AG09319 (cell line): ENCODE results near the gene ELN.

Experiments
- DNase-seq: peaks from one replicate; pipeline ENCODE4 v3.0.0-alpha.2; 2010; ENCODE audit warnings: low read depth; ENCODE audit errors: extremely low read depth
- TF ChIP-seq, protein P1 (sequence below): IDR thresholded peaks from 2 replicates; pipeline ENCODE4 v1.5.1; 2011; ENCODE audit warnings: low read depth, mild to moderate bottlenecking, inconsistent platforms, low read length, moderate library complexity

Gene ELN

DNA sequence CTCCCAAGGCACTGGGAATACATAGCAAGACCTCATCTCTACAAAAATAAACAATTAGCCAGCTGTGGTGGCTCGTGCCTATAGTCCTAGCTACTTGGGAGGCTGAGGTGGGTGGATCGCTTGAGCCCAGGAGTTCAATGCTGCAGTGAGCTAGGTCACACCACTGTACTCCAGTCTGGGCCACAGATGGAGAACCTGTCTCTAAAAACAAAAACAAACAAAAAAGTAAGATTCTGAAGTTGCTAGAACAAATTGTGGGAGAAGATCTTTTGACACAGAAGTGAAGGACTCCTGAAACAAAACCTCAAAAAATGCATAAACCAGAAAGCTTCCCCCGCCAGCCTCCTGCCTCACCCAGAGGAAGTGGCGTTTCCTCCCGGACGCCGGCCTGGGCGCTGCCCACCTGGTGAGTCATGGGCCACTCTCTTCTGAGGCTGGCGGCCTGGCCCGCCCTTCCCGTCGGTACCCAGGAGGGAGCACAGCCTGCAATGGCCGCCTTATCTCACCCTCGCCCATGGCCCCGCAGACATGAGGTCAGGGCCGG is 25.4 kb upstream of the ELN start:
- DNase-seq: no peak

DNA sequence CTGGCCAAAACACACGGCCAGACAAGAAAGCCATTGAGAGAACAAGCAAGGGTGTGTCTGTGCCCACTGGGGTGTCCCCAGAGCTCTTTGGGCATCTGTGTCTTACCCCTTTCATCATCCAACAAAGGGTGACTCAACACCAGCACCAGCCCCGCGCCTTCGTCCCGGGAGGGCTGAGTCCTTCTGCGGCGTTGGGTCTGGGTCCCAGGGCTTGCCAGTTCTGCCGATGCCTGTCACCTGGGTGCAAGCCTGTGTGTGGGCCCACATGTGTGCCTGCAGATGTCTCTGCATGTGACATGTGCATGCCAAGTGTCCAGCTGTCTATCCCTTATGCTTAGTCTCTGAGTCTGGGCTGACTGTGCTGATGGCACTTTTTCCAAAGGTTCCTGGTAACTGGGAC is 24.4 kb upstream of the ELN start:
- DNase-seq: no peak

More for the DNA sequence above, 25.4 kb upstream of the ELN start:
- TF ChIP-seq, protein P1, sequence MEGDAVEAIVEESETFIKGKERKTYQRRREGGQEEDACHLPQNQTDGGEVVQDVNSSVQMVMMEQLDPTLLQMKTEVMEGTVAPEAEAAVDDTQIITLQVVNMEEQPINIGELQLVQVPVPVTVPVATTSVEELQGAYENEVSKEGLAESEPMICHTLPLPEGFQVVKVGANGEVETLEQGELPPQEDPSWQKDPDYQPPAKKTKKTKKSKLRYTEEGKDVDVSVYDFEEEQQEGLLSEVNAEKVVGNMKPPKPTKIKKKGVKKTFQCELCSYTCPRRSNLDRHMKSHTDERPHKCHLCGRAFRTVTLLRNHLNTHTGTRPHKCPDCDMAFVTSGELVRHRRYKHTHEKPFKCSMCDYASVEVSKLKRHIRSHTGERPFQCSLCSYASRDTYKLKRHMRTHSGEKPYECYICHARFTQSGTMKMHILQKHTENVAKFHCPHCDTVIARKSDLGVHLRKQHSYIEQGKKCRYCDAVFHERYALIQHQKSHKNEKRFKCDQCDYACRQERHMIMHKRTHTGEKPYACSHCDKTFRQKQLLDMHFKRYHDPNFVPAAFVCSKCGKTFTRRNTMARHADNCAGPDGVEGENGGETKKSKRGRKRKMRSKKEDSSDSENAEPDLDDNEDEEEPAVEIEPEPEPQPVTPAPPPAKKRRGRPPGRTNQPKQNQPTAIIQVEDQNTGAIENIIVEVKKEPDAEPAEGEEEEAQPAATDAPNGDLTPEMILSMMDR: no peak

DNA sequence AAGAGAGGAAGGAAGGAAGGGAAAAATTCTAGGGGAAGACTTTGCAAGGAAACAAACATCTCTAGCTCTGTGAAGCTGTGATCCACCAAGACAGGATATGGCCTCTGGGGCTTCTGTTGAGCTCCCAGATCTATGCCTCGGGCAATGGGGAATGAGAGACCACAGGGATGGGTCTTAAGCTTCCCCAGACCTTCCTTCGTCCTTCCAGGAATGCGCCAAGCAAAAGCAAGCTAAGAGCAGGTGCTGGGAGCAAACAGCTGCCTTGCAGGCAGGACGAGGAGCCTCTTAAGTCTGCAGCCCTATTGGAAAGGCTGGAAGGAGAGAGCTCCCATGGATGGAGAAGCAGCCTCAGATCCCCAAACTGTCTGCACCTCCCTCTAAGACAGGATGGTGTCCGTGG is 21.9 kb upstream of the ELN start:
- DNase-seq: no peak
- TF ChIP-seq, protein P1: no peak

More for the DNA sequence above, 24.4 kb upstream of the ELN start:
- TF ChIP-seq, protein P1: no peak

DNA sequence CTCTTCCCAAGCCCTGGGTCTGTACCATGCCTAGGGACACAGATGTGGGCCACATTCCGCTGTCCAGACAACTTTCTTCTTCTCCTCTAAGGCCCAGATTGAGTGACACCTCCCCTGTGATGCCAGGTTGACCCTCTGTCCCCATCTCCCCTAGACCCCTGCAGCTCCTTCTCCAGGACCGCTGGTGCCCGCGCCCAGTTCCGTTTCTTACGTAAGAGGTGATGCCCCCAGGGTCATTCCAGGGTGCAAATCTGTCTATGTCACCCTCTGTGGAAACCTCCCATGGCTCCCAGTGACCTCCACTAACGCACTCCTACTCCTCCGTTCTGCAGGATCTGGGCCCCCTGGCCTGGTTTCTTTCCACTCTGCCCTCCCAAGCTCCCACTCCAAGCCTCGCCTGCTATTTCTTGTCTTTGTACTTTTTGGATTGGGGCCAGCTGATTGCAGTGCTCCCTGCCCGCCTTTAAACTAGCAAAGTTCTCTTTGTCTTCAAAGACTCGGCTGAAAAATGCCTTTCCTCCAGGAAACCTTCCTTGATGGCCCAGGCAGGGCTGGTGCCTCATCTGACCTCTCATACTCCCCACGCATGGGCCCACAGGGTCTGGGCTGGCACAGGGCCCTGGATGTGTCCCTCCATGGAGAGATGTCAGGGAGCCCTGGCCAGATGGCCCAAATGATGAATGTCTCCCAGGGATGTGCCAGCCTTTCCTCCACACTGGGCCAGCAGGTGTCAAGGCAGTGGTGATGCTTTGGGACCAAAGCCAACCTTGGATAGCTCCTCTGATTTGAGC is 21.3 kb upstream of the ELN start:
- DNase-seq: no peak
- TF ChIP-seq, protein P1: no peak

DNA sequence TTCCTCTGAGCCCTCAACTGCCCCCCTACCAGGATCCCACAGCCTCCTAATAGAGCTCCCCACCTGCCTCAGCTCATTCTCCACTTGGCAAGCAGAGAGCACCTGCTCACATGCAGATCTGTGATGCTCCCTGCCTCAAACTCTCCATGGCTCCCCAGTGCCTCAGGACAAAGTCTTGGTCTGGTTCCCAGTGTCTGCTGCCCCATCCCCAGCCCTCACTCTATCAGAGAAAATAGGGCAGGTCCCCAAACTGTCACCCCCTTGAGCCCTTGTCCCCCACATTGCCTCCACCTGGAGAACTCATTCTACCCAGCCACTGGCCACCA is 20.8 kb upstream of the ELN start:
- TF ChIP-seq, protein P1: no peak
- DNase-seq: no peak

DNA sequence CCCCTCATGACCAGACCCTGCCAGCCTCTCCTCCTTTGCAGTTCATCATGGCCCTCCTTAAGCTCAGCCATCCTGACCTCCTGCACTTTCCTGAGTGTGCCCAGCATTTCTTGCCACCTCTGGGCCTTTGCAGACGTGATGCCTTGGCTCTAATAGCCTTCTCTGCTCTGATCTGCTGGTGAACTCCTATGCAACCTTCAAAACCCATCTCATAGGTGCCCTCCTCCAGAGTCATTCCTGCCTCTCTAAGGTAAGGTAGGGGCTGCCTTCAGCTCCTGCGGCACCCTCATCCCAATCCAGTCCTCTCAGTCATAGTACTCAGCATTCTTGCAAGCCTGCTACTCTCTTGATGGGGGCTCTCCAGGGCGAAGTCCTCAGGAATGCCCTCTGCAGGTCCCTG is 19.3 kb upstream of the ELN start:
- DNase-seq: no peak
- TF ChIP-seq, protein P1: no peak

DNA sequence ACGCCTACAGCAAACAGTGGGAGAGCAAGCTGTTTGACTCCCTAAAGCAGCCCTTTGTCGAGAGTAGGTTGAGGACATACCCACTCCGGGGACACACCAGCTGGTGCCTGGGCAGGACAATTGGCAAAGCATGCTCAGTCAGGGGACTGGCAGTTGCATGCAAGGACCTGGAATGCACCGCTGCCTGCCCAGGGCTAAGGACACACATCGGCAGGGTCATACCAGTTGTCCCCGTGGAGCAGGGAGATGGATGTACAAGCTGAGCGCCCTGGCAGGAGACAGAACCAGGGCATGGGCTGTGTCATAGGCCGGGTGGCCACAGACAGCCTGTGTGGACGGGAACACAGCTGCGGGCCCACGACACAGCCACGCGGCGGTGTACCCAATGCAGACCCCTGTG is 18.3 kb upstream of the ELN start:
- DNase-seq: no peak
- TF ChIP-seq, protein P1: no peak
